ENCODE measurements around the gene MTURN.

The MTURN gene

GRCh38 chr7:30136117-30136731 is 1.4 kb downstream of the MTURN start:
- DNase-seq (ENCODE audit: low spot score): no peak

- no peak for DNase-seq (ENCODE audit: low spot score)
These were observed 2.1 kb downstream of the MTURN start for GRCh38 chr7:30136743-30137485.

GRCh38 chr7:30139836-30140384 is 5.1 kb downstream of the MTURN start:
- no peak for DNase-seq (ENCODE audit: low spot score)

GRCh38 chr7:30140456-30140855 is 5.7 kb downstream of the MTURN start:
- DNase-seq (ENCODE audit: low spot score): no peak

GRCh38 chr7:30142710-30143109 is 7.9 kb downstream of the MTURN start:
- no peak for DNase-seq (ENCODE audit: low spot score)

- DNase-seq (ENCODE audit: low spot score): no peak
These were observed 9.0 kb downstream of the MTURN start for GRCh38 chr7:30143748-30144251.

- no peak for DNase-seq (ENCODE audit: low spot score)
These were observed 10.0 kb downstream of the MTURN start for GRCh38 chr7:30144657-30145306.

- no peak for DNase-seq (ENCODE audit: low spot score)
These were observed 10.7 kb downstream of the MTURN start for GRCh38 chr7:30145426-30145970.

- no peak for DNase-seq (ENCODE audit: low spot score)
These were observed 11.4 kb downstream of the MTURN start for GRCh38 chr7:30146127-30146612.

- no peak for DNase-seq (ENCODE audit: low spot score)
These were observed 12.4 kb downstream of the MTURN start for GRCh38 chr7:30147223-30147622.

GRCh38 chr7:30147785-30148184 is 13.0 kb downstream of the MTURN start:
- DNase-seq (ENCODE audit: low spot score): peak; percentile 91

GRCh38 chr7:30148426-30148825 is 13.6 kb downstream of the MTURN start:
- DNase-seq (ENCODE audit: low spot score): no peak

GRCh38 chr7:30148951-30149459 is 14.2 kb downstream of the MTURN start:
- peak; percentile 75 for DNase-seq (ENCODE audit: low spot score)

GRCh38 chr7:30149640-30150272 is 15.0 kb downstream of the MTURN start:
- no peak for DNase-seq (ENCODE audit: low spot score)

GRCh38 chr7:30150711-30151110 is 15.9 kb downstream of the MTURN start:
- no peak for DNase-seq (ENCODE audit: low spot score)

GRCh38 chr7:30154111-30154587 is 19.4 kb downstream of the MTURN start:
- DNase-seq (ENCODE audit: low spot score): no peak

GRCh38 chr7:30155481-30155880 is 20.7 kb downstream of the MTURN start:
- DNase-seq (ENCODE audit: low spot score): peak; percentile 79

GRCh38 chr7:30157204-30157603 is 22.4 kb downstream of the MTURN start:
- no peak for DNase-seq (ENCODE audit: low spot score)

GRCh38 chr7:30159163-30159562 is 24.4 kb downstream of the MTURN start:
- DNase-seq (ENCODE audit: low spot score): no peak

- DNase-seq (ENCODE audit: low spot score): peak; percentile 70
These were observed 24.9 kb downstream of the MTURN start for GRCh38 chr7:30159698-30160143.

GRCh38 chr7:30160329-30160728 is 25.5 kb downstream of the MTURN start:
- DNase-seq (ENCODE audit: low spot score): no peak
